SK-N-SH treated with all-trans-retinoic acid at 6 μM for 48 hours (cell line): ENCODE measurements around the gene WNT6.

Experiments
- ATAC-seq: fragments of 200-7000 bp; cut with Tn5 transposase; 3 replicates; pipeline ENCODE4 v1.9.1; 2020; ENCODE audit warnings: mild to moderate bottlenecking, moderate library complexity
- CREB5 ChIP-seq: fragments of 250-450 bp; sonication (Bioruptor Pico); IDR thresholded peaks from 2 replicates; pipeline ENCODE4 v1.5.1; 2020; ENCODE audit warnings: low read depth, mild to moderate bottlenecking, moderate library complexity
- CSDC2 ChIP-seq: fragments of 250-450 bp; sonication (Bioruptor Pico); IDR thresholded peaks from 2 replicates; pipeline ENCODE4 v1.5.0; 2020; ENCODE audit warnings: mild to moderate bottlenecking, moderate library complexity
- CSRNP3 ChIP-seq: fragments of 250-450 bp; sonication (Bioruptor Pico); IDR thresholded peaks from 2 replicates; pipeline ENCODE4 v1.5.1; 2021; ENCODE audit warnings: mild to moderate bottlenecking, moderate library complexity
- GLIS3 ChIP-seq: fragments of 250-450 bp; sonication (Bioruptor Pico); IDR thresholded peaks from 2 replicates; pipeline ENCODE4 v1.5.0; 2020; ENCODE audit warnings: mild to moderate bottlenecking, moderate library complexity
- ISL1 ChIP-seq: fragments of 250-450 bp; sonication (Bioruptor Pico); IDR thresholded peaks from 2 replicates; pipeline ENCODE4 v2.1.2; 2022; ENCODE audit warnings: mild to moderate bottlenecking, moderate library complexity
- POU6F1 ChIP-seq: fragments of 250-450 bp; sonication (Bioruptor Pico); IDR thresholded peaks from 2 replicates; pipeline ENCODE4 v1.8.0; 2021; ENCODE audit warnings: low read depth, mild to moderate bottlenecking, moderate library complexity, borderline replicate concordance
- PPARA ChIP-seq: fragments of 250-450 bp; sonication (Bioruptor Pico); IDR thresholded peaks from 2 replicates; pipeline ENCODE4 v1.5.0; 2020; ENCODE audit warnings: mild to moderate bottlenecking, borderline replicate concordance
- RARB ChIP-seq: fragments of 250-450 bp; sonication (Bioruptor Pico); IDR thresholded peaks from 2 replicates; pipeline ENCODE4 v1.8.0; 2021; ENCODE audit warnings: mild to moderate bottlenecking, moderate library complexity
- SNAI2 ChIP-seq: fragments of 250-450 bp; sonication (Bioruptor Pico); IDR thresholded peaks from 2 replicates; pipeline ENCODE4 v1.5.0; 2020; ENCODE audit warnings: mild to moderate bottlenecking, moderate library complexity
- TCF4 ChIP-seq: fragments of 250-450 bp; sonication (Bioruptor Pico); IDR thresholded peaks from 2 replicates; pipeline ENCODE4 v1.8.0; 2021; ENCODE audit warnings: mild to moderate bottlenecking, moderate library complexity, borderline replicate concordance
- TOX ChIP-seq: fragments of 250-450 bp; sonication (Bioruptor Pico); IDR thresholded peaks from 2 replicates; pipeline ENCODE4 v1.8.0; 2021; ENCODE audit warnings: mild to moderate bottlenecking, moderate library complexity, borderline replicate concordance
- ZC3H10 ChIP-seq: fragments of 250-450 bp; sonication (Bioruptor Pico); IDR thresholded peaks from 2 replicates; pipeline ENCODE4 v1.5.1; 2021; ENCODE audit warnings: mild to moderate bottlenecking, moderate library complexity
- ZNF565 ChIP-seq: fragments of 450-650 bp; formaldehyde crosslinking; conservative IDR thresholded peaks from 2 replicates; pipeline ENCODE4 v1.5.0; 2020; ENCODE audit warnings: low read depth, mild to moderate bottlenecking, moderate library complexity
- ZNF70 ChIP-seq: fragments of 450-650 bp; formaldehyde crosslinking; IDR thresholded peaks from 2 replicates; pipeline ENCODE4 v1.5.0; 2020; ENCODE audit warnings: mild to moderate bottlenecking, moderate library complexity
- ZNF8 ChIP-seq: fragments of 450-650 bp; formaldehyde crosslinking; IDR thresholded peaks from 2 replicates; pipeline ENCODE4 v1.5.0; 2020; ENCODE audit warnings: mild to moderate bottlenecking, moderate library complexity
- TF ChIP-seq, protein P1 (sequence below): fragments of 250-450 bp; sonication (Bioruptor Pico); IDR thresholded peaks from 2 replicates; pipeline ENCODE4 v1.5.0; 2020; ENCODE audit warnings: mild to moderate bottlenecking, moderate library complexity
- TF ChIP-seq, protein P2 (sequence below): fragments of 250-450 bp; sonication (Bioruptor Pico); IDR thresholded peaks from 2 replicates; pipeline ENCODE4 v1.8.0; 2020; ENCODE audit warnings: mild to moderate bottlenecking, moderate library complexity, borderline replicate concordance

The WNT6 gene

DNA sequence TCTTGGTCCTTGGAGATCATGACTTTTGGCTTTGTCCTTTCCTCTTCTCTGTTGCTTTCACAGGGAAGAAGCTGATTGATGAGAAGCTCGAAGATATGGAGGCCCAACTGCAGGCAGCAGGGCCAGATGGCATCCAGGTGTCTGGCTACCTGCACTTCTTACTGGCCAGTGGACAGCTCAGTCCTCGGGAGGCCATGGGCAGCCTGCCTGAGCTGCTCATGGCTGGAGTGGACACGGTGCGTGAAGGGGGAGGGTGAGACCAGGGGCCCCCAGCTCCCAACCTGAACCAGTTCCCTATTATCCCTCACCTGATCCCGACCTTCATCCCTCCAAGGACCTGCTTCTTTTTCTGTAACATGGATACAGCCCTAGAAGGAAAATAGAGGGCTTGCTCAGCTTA is 46.7 kb upstream of the WNT6 start (continued):
- TF ChIP-seq CREB5, result no peak
- TF ChIP-seq, all 23 proteins: peak for 0

DNA sequence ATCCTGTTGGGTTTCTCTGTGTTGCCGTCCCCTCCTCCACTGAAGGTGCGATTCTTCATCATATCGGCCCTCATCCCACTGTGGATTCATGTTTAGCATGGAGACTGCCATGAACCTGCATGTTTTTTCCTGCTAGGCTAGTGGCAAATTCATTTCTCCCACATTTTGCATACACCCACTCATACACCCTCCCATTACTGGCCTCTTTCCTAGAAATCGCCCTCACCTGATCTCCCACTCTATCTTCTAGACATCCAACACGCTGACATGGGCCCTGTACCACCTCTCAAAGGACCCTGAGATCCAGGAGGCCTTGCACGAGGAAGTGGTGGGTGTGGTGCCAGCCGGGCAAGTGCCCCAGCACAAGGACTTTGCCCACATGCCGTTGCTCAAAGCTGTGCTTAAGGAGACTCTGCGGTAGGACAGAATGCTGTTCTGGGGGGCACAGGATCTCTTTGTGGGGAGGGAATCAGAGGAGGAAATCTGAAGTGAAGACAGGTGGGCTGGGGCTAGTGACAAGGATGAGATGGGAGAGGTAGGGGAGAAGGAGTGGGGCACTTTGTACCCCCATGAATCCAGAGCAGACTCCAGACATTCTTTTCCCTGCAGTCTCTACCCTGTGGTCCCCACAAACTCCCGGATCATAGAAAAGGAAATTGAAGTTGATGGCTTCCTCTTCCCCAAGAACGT is 45.7 kb upstream of the WNT6 start:
- ATAC-seq, result no peak
- TF ChIP-seq ZNF70 (no peak), TOX (CRISPR knock-in tag) (no peak), SNAI2 (no peak), CREB5 (no peak), ZC3H10 (no peak), TCF4 (no peak), CSRNP3 (CRISPR knock-in tag) (no peak), RARB (CRISPR knock-in tag) (no peak), ISL1 (no peak), PPARA (CRISPR knock-in tag) (no peak), POU6F1 (CRISPR knock-in tag) (no peak), GLIS3 (CRISPR knock-in tag) (no peak), CSDC2 (CRISPR knock-in tag) (no peak)
- TF ChIP-seq, protein P1, sequence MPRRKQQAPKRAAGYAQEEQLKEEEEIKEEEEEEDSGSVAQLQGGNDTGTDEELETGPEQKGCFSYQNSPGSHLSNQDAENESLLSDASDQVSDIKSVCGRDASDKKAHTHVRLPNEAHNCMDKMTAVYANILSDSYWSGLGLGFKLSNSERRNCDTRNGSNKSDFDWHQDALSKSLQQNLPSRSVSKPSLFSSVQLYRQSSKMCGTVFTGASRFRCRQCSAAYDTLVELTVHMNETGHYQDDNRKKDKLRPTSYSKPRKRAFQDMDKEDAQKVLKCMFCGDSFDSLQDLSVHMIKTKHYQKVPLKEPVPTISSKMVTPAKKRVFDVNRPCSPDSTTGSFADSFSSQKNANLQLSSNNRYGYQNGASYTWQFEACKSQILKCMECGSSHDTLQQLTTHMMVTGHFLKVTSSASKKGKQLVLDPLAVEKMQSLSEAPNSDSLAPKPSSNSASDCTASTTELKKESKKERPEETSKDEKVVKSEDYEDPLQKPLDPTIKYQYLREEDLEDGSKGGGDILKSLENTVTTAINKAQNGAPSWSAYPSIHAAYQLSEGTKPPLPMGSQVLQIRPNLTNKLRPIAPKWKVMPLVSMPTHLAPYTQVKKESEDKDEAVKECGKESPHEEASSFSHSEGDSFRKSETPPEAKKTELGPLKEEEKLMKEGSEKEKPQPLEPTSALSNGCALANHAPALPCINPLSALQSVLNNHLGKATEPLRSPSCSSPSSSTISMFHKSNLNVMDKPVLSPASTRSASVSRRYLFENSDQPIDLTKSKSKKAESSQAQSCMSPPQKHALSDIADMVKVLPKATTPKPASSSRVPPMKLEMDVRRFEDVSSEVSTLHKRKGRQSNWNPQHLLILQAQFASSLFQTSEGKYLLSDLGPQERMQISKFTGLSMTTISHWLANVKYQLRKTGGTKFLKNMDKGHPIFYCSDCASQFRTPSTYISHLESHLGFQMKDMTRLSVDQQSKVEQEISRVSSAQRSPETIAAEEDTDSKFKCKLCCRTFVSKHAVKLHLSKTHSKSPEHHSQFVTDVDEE (CRISPR knock-in tag), result no peak
- TF ChIP-seq, protein P2, sequence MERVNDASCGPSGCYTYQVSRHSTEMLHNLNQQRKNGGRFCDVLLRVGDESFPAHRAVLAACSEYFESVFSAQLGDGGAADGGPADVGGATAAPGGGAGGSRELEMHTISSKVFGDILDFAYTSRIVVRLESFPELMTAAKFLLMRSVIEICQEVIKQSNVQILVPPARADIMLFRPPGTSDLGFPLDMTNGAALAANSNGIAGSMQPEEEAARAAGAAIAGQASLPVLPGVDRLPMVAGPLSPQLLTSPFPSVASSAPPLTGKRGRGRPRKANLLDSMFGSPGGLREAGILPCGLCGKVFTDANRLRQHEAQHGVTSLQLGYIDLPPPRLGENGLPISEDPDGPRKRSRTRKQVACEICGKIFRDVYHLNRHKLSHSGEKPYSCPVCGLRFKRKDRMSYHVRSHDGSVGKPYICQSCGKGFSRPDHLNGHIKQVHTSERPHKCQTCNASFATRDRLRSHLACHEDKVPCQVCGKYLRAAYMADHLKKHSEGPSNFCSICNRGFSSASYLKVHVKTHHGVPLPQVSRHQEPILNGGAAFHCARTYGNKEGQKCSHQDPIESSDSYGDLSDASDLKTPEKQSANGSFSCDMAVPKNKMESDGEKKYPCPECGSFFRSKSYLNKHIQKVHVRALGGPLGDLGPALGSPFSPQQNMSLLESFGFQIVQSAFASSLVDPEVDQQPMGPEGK, result no peak

GRCh38 chr2:218814540-218815243 is 44.9 kb upstream of the WNT6 start:
- TF ChIP-seq POU6F1 (CRISPR knock-in tag), result no peak
- no peak for TF ChIP-seq CSDC2 (CRISPR knock-in tag)
- no peak for TF ChIP-seq ZNF565
- no peak for TF ChIP-seq ZNF70
- no peak for TF ChIP-seq ZNF8 (CRISPR knock-in tag)
- no peak for TF ChIP-seq CSRNP3 (CRISPR knock-in tag)
- TF ChIP-seq TCF4, result no peak
- no peak for TF ChIP-seq RARB (CRISPR knock-in tag)
- ATAC-seq, result no peak
